KMS-11 (cell line): ENCODE data around the gene DELE1.

Experiments
- H2AFZ ChIP-seq: fragments of 200-600 bp; sonication (generic); 2 replicates; pipeline ENCODE4 v1.6.1; 2016; ENCODE audit warnings: antibody characterized with exemption, mixed run types, low read depth
- H3K27ac ChIP-seq: fragments of 200-600 bp; sonication (generic); 2 replicates; pipeline ENCODE4 v1.6.1; 2016; ENCODE audit warnings: mild to moderate bottlenecking, mixed run types
- H3K27me3 ChIP-seq: fragments of 200-600 bp; sonication (generic); 2 replicates; pipeline ENCODE4 v1.6.1; 2017; ENCODE audit warnings: mild to moderate bottlenecking, low read depth, mixed run types, moderate library complexity; ENCODE audit not compliant: insufficient read depth
- H3K36me3 ChIP-seq: fragments of 200-600 bp; sonication (generic); 2 replicates; pipeline ENCODE4 v1.6.1; 2017; ENCODE audit warnings: mild to moderate bottlenecking, mixed run types; ENCODE audit not compliant: insufficient read depth
- H3K4me1 ChIP-seq: fragments of 200-600 bp; sonication (generic); 2 replicates; pipeline ENCODE4 v1.6.1; 2016; ENCODE audit warnings: mild to moderate bottlenecking, low read depth, mixed run types; ENCODE audit not compliant: poor library complexity, severe bottlenecking
- H3K4me2 ChIP-seq: fragments of 200-600 bp; sonication (generic); 2 replicates; pipeline ENCODE4 v1.7.0; 2016; ENCODE audit warnings: mild to moderate bottlenecking, mixed run types
- H3K4me3 ChIP-seq: fragments of 200-600 bp; sonication (generic); IDR thresholded peaks from 2 replicates; pipeline ENCODE4 v1.6.1; 2017; ENCODE audit warnings: low read depth, low read length, mixed read lengths; ENCODE audit not compliant: insufficient read depth
- H3K79me2 ChIP-seq: fragments of 200-600 bp; sonication (generic); 2 replicates; pipeline ENCODE4 v1.6.1; 2016; ENCODE audit warnings: low read depth, mixed run types; ENCODE audit not compliant: insufficient read depth
- H3K9ac ChIP-seq: fragments of 200-600 bp; sonication (generic); 2 replicates; pipeline ENCODE4 v1.6.1; 2016; ENCODE audit warnings: mild to moderate bottlenecking, mixed run types
- H4K20me1 ChIP-seq: fragments of 200-600 bp; sonication (generic); 2 replicates; pipeline ENCODE4 v1.6.1; 2016; ENCODE audit warnings: mild to moderate bottlenecking, mixed run types; ENCODE audit not compliant: insufficient read depth
- CTCF ChIP-seq: fragments of 200-600 bp; sonication (generic); conservative IDR thresholded peaks from 2 replicates; pipeline ENCODE4 v1.6.1; 2017; ENCODE audit warnings: low read depth, mild to moderate bottlenecking, antibody characterized with exemption, low read length, moderate library complexity, mixed read lengths

DELE1 gene

GRCh38 chr5:141973871-141974595 lies 50.4 kb downstream of the DELE1 start:
- Histone ChIP-seq H3K27me3 (no peaks in the 10 kb centered on the region), H3K4me3 (no peak overlapping the region), H3K4me2 (no peak overlapping the region), H3K27ac (no peak overlapping the region), H3K9ac (no peak overlapping the region), H3K4me1 (peaks cover 22% of the 10 kb centered on the region), H2AFZ (no peak overlapping the region), H3K36me3 (no peaks in the 10 kb centered on the region), H4K20me1 (no peaks in the 10 kb centered on the region), H3K79me2 (peaks cover 14% of the 10 kb centered on the region; the same call in 1 of the 2 replicates)
- TF ChIP-seq CTCF: no peak

- no peak for TF ChIP-seq CTCF
- peaks cover under 1% of the 10 kb centered on the region; the same call in 1 of the 2 replicates for H3K79me2 ChIP-seq
- peaks cover 6% of the 10 kb centered on the region for H3K4me1 ChIP-seq
- no peak overlapping the region for H2AFZ ChIP-seq
- no peak overlapping the region for H3K4me3 ChIP-seq
- no peaks in the 10 kb centered on the region for H4K20me1 ChIP-seq
- no peaks in the 10 kb centered on the region for H3K36me3 ChIP-seq
- no peak overlapping the region for H3K27ac ChIP-seq
- H3K4me2 ChIP-seq: no peak overlapping the region
- H3K27me3 ChIP-seq: no peaks in the 10 kb centered on the region
- H3K9ac ChIP-seq: no peak overlapping the region
Observed at GRCh38 chr5:141976176-141976575, 52.5 kb downstream of the DELE1 start.

GRCh38 chr5:141978389-141978788 lies 54.7 kb downstream of the DELE1 start:
- no peaks in the 10 kb centered on the region for H3K79me2 ChIP-seq
- H3K4me2 ChIP-seq: no peak overlapping the region
- H3K9ac ChIP-seq: no peak overlapping the region
- no peaks in the 10 kb centered on the region for H3K36me3 ChIP-seq
- H4K20me1 ChIP-seq: no peaks in the 10 kb centered on the region
- no peak for TF ChIP-seq CTCF
- no peak overlapping the region for H2AFZ ChIP-seq
- H3K4me3 ChIP-seq: no peak overlapping the region
- H3K27ac ChIP-seq: no peak overlapping the region
- no peaks in the 10 kb centered on the region for H3K27me3 ChIP-seq
- peaks cover 2% of the 10 kb centered on the region for H3K4me1 ChIP-seq

GRCh38 chr5:141982626-141983025 lies 59.0 kb downstream of the DELE1 start:
- H2AFZ ChIP-seq: no peak overlapping the region
- no peak for TF ChIP-seq CTCF
- no peak overlapping the region for H3K4me2 ChIP-seq
- no peak overlapping the region for H3K27ac ChIP-seq
- H3K36me3 ChIP-seq: no peaks in the 10 kb centered on the region
- no peaks in the 10 kb centered on the region for H3K27me3 ChIP-seq
- H3K9ac ChIP-seq: no peak overlapping the region
- H3K4me3 ChIP-seq: no peak overlapping the region
- H3K79me2 ChIP-seq: no peaks in the 10 kb centered on the region
- H4K20me1 ChIP-seq: no peaks in the 10 kb centered on the region
- peaks cover 2% of the 10 kb centered on the region for H3K4me1 ChIP-seq
